Suprapubic skin (tissue), 4 donors: Measurements from ENCODE around the gene SDR39U1. TPM values are rescaled to one million over a fixed set of nuclear protein-coding genes. Genes with fewer than 3 reads are reported as not detected.

Experiments used
- DNase-seq, 2 donors: peaks; one replicate each; pipeline ENCODE4 v3.0.0-alpha.2; 2019; ENCODE audit warnings: low spot score in 2 of 2
- H3K27ac ChIP-seq: fragments of 200-600 bp; sonication (generic); one replicate; pipeline ENCODE4 v1.5.1; 2019
- H3K27me3 ChIP-seq: fragments of 200-600 bp; sonication (generic); one replicate; pipeline ENCODE4 v1.5.1; 2019
- H3K36me3 ChIP-seq: fragments of 200-600 bp; sonication (generic); one replicate; pipeline ENCODE4 v1.5.1; 2019
- H3K4me1 ChIP-seq: fragments of 200-600 bp; sonication (generic); one replicate; pipeline ENCODE4 v1.5.1; 2019
- H3K4me3 ChIP-seq: fragments of 200-600 bp; sonication (generic); one replicate; pipeline ENCODE4 v1.5.1; 2019; ENCODE audit warnings: mild to moderate bottlenecking
- H3K9me3 ChIP-seq: fragments of 200-600 bp; sonication (generic); one replicate; pipeline ENCODE4 v1.5.1; 2019
- EP300 ChIP-seq: sonication (generic); formaldehyde crosslinking; IDR thresholded peaks from one replicate; pipeline ENCODE4 v1.6.1; 2017; ENCODE audit warnings: antibody characterized with exemption
- POLR2A ChIP-seq, 2 donors: fragments of 450-650 bp; IDR thresholded peaks; one replicate each; pipeline ENCODE4 v1.6.1; 2017; ENCODE audit warnings: antibody characterized with exemption in 2 of 2, mild to moderate bottlenecking in 2 of 2, moderate library complexity in 2 of 2
- POLR2AphosphoS5 ChIP-seq, 3 donors: sonication (generic); formaldehyde crosslinking; IDR thresholded peaks; one replicate each; pipeline ENCODE4 v1.6.1; 2017; ENCODE audit warnings: antibody characterized with exemption in 3 of 3
- WGBS: methylation state at CpG from one replicate; pipeline ENCODE4 v1.1.5; 2018; 5-methylcytosine and 5-hydroxymethylcytosine counted together
- total RNA-seq, 4 donors: library from RNA; depleted of rRNA; stranded (reverse); fragments of >200 nt; gene quantifications; one replicate each; pipeline ENCODE4 v1.1.0, GENCODE V29; 2016
- TF ChIP-seq, protein P1 (sequence below), 2 donors: fragments of 200-600 bp in 1 of 2; fragments of 450-650 bp in 1 of 2; sonication (generic) in 1 of 2; IDR thresholded peaks; one replicate each; pipeline ENCODE4 v1.5.1; 2016 to 2019; ENCODE audit warnings: antibody characterized with exemption in 2 of 2, mild to moderate bottlenecking in 1 of 2, moderate library complexity in 1 of 2

Gene SDR39U1
- total RNA-seq, 4 donors from 2014 or later: 30.1 to 82.3 (median 38.6) TPM

DNA sequence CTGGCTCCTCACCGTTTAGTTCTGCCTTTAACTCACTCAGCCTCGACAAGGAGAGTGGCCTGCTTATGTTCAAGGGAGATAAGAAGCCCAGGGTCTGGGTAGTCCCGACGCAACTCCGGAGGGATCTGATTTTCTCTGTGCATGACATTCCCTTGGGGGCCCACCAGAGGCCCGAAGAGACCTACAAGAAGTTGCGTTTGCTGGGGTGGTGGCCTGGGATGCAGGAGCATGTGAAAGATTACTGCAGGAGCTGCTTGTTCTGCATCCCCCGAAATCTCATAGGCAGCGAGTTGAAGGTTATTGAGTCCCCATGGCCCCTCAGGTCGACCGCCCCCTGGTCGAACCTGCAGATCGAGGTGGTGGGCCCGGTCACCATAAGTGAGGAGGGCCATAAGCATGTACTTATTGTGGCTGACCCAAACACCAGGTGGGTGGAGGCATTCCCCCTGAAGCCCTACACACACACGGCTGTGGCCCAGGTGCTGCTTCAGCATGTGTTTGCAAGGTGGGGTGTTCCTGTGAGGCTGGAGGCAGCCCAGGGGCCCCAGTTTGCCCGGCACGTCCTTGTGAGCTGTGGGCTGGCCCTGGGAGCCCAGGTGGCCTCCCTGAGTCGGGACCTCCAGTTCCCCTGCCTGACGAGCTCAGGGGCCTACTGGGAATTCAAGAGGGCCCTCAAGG is 26.2 kb downstream of the SDR39U1 start:
- WGBS: 74% methylated on average over 13 of the region's 19 CpGs
- H3K4me3 ChIP-seq: no peak overlapping the region
- peaks cover 17% of the 10 kb centered on the region for H3K4me1 ChIP-seq

DNA sequence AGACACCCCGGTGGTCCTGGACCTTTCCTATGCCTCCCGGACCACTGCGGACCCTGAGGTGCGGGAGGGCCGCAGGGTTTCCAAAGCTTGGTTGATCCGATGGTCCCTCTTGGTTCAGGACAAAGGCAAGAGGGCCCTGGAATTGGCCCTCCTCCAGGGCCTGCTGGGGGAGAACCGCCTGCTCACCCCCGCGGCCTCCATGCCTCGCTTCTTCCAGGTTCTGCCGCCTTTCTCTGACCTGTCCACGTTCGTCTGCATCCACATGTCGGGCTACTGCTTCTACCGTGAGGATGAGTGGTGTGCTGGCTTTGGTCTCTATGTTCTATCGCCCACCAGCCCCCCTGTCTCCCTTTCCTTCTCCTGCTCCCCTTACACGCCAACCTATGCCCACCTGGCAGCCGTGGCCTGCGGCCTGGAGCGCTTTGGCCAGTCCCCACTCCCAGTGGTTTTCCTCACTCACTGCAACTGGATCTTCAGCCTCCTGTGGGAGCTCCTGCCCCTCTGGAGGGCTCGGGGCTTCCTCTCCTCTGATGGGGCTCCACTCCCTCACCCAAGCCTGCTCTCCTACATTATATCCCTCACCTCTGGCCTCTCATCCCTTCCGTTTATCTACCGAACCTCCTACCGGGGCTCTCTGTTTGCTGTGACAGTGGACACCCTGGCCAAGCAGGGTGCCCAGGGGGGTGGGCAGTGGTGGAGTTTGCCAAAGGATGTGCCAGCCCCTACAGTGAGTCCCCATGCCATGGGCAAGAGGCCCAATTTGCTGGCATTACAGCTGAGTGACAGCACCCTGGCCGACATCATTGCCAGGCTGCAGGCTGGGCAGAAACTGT is 26.9 kb downstream of the SDR39U1 start:
- peak in 1 of 2 donors; percentile 51 for DNase-seq
- Histone ChIP-seq H3K36me3 (peaks cover 40% of the 10 kb centered on the region), H3K9me3 (no peaks in the 10 kb centered on the region), H3K4me1 (peaks cover 17% of the 10 kb centered on the region), H3K27me3 (no peaks in the 10 kb centered on the region), H3K27ac (no peak overlapping the region), H3K4me3 (no peak overlapping the region)
- TF ChIP-seq POLR2AphosphoS5 (IDR thresholded peaks at IDR 0.05): no peak
- TF ChIP-seq, protein P1, sequence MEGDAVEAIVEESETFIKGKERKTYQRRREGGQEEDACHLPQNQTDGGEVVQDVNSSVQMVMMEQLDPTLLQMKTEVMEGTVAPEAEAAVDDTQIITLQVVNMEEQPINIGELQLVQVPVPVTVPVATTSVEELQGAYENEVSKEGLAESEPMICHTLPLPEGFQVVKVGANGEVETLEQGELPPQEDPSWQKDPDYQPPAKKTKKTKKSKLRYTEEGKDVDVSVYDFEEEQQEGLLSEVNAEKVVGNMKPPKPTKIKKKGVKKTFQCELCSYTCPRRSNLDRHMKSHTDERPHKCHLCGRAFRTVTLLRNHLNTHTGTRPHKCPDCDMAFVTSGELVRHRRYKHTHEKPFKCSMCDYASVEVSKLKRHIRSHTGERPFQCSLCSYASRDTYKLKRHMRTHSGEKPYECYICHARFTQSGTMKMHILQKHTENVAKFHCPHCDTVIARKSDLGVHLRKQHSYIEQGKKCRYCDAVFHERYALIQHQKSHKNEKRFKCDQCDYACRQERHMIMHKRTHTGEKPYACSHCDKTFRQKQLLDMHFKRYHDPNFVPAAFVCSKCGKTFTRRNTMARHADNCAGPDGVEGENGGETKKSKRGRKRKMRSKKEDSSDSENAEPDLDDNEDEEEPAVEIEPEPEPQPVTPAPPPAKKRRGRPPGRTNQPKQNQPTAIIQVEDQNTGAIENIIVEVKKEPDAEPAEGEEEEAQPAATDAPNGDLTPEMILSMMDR (IDR thresholded peaks at IDR 0.05): no peak
- no peak for TF ChIP-seq EP300
- no peak for TF ChIP-seq POLR2A (IDR thresholded peaks at IDR 0.05)
- WGBS: 88% methylated on average over 25 of the region's 25 CpGs

More for the DNA sequence above, 26.2 kb downstream of the SDR39U1 start:
- Histone ChIP-seq H3K9me3 (no peaks in the 10 kb centered on the region), H3K36me3 (peaks cover 34% of the 10 kb centered on the region), H3K27me3 (no peaks in the 10 kb centered on the region), H3K27ac (no peak overlapping the region)
- TF ChIP-seq, protein P1 (IDR thresholded peaks at IDR 0.05): no peak
- TF ChIP-seq POLR2AphosphoS5 (IDR thresholded peaks at IDR 0.05): no peak
- no peak for TF ChIP-seq POLR2A (IDR thresholded peaks at IDR 0.05)
- no peak for TF ChIP-seq EP300
- peak in 1 of 2 donors; percentile 52 for DNase-seq

DNA sequence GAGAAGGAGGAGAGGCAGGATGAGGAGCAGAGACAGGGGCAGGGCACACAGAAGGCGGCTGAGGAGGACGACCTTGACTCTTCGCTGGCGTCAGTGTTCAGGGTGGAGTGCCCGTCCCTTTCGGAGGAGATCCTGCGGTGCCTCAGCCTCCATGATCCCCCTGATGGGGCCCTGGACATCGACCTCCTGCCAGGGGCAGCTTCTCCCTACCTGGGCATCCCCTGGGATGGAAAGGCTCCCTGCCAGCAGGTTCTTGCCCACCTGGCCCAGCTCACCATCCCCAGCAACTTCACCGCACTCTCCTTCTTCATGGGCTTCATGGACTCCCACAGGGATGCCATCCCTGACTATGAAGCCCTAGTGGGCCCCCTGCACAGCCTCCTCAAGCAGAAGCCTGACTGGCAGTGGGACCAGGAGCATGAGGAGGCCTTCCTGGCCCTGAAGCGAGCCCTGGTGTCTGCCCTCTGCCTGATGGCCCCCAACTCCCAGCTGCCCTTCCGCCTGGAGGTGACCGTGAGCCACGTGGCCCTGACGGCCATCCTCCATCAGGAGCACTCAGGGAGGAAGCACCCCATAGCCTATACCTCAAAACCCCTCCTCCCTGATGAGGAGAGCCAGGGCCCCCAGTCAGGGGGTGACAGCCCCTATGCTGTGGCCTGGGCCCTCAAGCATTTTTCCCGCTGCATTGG is 27.7 kb downstream of the SDR39U1 start:
- WGBS: 89% methylated on average over 9 of the region's 15 CpGs
- peak in 1 of 2 donors; percentile 53 for DNase-seq
- Histone ChIP-seq H3K27ac (no peak overlapping the region), H3K9me3 (no peaks in the 10 kb centered on the region), H3K27me3 (no peaks in the 10 kb centered on the region), H3K4me1 (peaks cover 17% of the 10 kb centered on the region), H3K4me3 (no peak overlapping the region), H3K36me3 (peaks cover 46% of the 10 kb centered on the region)
- no peak for TF ChIP-seq EP300
- TF ChIP-seq POLR2A (IDR thresholded peaks at IDR 0.05): no peak
- TF ChIP-seq POLR2AphosphoS5 (IDR thresholded peaks at IDR 0.05): no peak
- TF ChIP-seq, protein P1 (IDR thresholded peaks at IDR 0.05): no peak

DNA sequence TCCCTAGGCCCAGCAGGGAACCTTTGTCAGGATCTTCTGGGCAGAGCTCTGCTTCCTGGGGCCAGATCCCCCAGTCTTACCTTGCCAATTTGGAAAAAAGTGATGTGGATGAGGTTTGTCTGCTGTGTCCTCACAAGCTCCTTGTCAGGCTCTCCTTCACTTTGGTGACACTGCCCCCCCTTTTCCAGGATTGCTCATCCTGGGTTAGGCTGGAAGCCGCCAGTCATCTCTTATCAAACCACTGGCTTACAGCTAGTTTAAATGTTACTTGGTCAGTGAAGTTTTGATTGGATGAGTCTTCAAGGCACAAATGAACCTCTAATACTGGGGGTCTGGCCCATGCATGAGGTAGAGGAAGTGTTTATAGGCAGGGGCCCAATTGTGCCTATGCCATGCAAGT is 28.5 kb downstream of the SDR39U1 start:
- no peaks in the 10 kb centered on the region for H3K27me3 ChIP-seq
- WGBS: 91% methylated on average over 1 of the region's 1 CpG
- H3K36me3 ChIP-seq: peaks cover 54% of the 10 kb centered on the region
- peak in 1 of 2 donors; percentile 15 for DNase-seq
- TF ChIP-seq EP300 (no peak), POLR2AphosphoS5 (IDR thresholded peaks at IDR 0.05) (no peak), POLR2A (IDR thresholded peaks at IDR 0.05) (no peak)
- TF ChIP-seq, protein P1 (IDR thresholded peaks at IDR 0.05): no peak
- no peak overlapping the region for H3K4me3 ChIP-seq
- no peak overlapping the region for H3K27ac ChIP-seq
- H3K4me1 ChIP-seq: peaks cover 16% of the 10 kb centered on the region
- no peaks in the 10 kb centered on the region for H3K9me3 ChIP-seq
